AG04450 (cell line): Measurements from ENCODE around the gene CNMD. TPM values are rescaled to one million over a fixed set of nuclear protein-coding genes. Genes with fewer than 3 reads are reported as not detected.
"Not testable (repeated sequence)": the region's sequence is repeated elsewhere in the genome, so short reads cannot be mapped to it uniquely, and the experiment has no call there.

ENCODE experiments used
- CTCF ChIA-PET: fragments of 300-600, 350-600 bp; formaldehyde crosslinking; extraction: SDS; loops from one replicate; lab custom pipeline; 2022; ENCODE audit warnings: antibody characterized with exemption, inconsistent platforms; lab: Charles Lee
- POLR2A ChIA-PET: fragments of 350-600 bp; formaldehyde crosslinking; extraction: SDS; loops from one replicate; lab custom pipeline; 2021; ENCODE audit warnings: antibody characterized with exemption, inconsistent platforms; lab: Yijun Ruan, JAX
- DNase-seq: peaks from one replicate; pipeline ENCODE4 v3.0.0-alpha.2; 2011; ENCODE audit warnings: low read depth, low spot score
- H3K27ac ChIP-seq: one replicate; pipeline ENCODE4 v1.5.1; 2012; ENCODE audit warnings: low read depth, low read length, control low read depth
- H3K27me3 ChIP-seq: one replicate; pipeline ENCODE4 v1.6.0; 2012; ENCODE audit warnings: low read length; ENCODE audit not compliant: control insufficient read depth, insufficient read depth
- H3K4me3 ChIP-seq: 2 replicates; pipeline ENCODE4 v1.5.1; 2011; ENCODE audit warnings: mild to moderate bottlenecking, low read depth, low read length, control low read depth
- H3K9me3 ChIP-seq: 2 replicates; pipeline ENCODE4 v1.5.1; 2012; ENCODE audit warnings: low read length; ENCODE audit not compliant: control insufficient read depth, insufficient read depth
- CTCF ChIP-seq: IDR thresholded peaks from 2 replicates; pipeline ENCODE4 v1.5.1; 2011; ENCODE audit warnings: low read depth, low read length, control low read depth, inconsistent platforms
- polyA plus RNA-seq: library from polyadenylated mRNA; depleted of rRNA; stranded (reverse); fragments of >200 nt; gene quantifications from 2 replicates; pipeline ENCODE4 v1.2.3, GENCODE V29; 2011

The CNMD gene
- polyA plus RNA-seq, 1 experiment: not detected

GRCh38 chr13:52726258-52726657 is 13.4 kb downstream of the CNMD start:
- H3K4me3 ChIP-seq: no peak overlapping the region
- no peak overlapping the region for H3K27ac ChIP-seq
- DNase-seq: no peak
- ChIA-PET CTCF (no interaction called here), POLR2A (no interaction called here)
- H3K9me3 ChIP-seq: no peaks in the 10 kb centered on the region
- no peaks in the 10 kb centered on the region for H3K27me3 ChIP-seq
- TF ChIP-seq CTCF: no peak

- H3K9me3 ChIP-seq: no peaks in the 10 kb centered on the region
- H3K4me3 ChIP-seq: no peak overlapping the region
- TF ChIP-seq CTCF: no peak
- POLR2A ChIA-PET: no interaction called here
- CTCF ChIA-PET: no interaction called here
- DNase-seq: no peak
- H3K27ac ChIP-seq: no peak overlapping the region
- no peaks in the 10 kb centered on the region for H3K27me3 ChIP-seq
Observed at GRCh38 chr13:52725302-52725701, 14.3 kb downstream of the CNMD start.

- no peak overlapping the region for H3K27ac ChIP-seq
- POLR2A ChIA-PET: no interaction called here
- DNase-seq: no peak
- H3K9me3 ChIP-seq: no peaks in the 10 kb centered on the region
- TF ChIP-seq CTCF: no peak
- no peaks in the 10 kb centered on the region for H3K27me3 ChIP-seq
- H3K4me3 ChIP-seq: no peak overlapping the region
- CTCF ChIA-PET: no interaction called here
Observed at GRCh38 chr13:52723181-52723580, 16.4 kb downstream of the CNMD start.

- CTCF ChIA-PET, H3K9me3 ChIP-seq, POLR2A ChIA-PET, H3K27ac ChIP-seq, H3K27me3 ChIP-seq, H3K4me3 ChIP-seq, DNase-seq: not testable (repeated sequence)
Observed at GRCh38 chr13:52721356-52721755, 18.3 kb downstream of the CNMD start.

- H3K9me3 ChIP-seq, POLR2A ChIA-PET, DNase-seq, H3K27ac ChIP-seq, H3K4me3 ChIP-seq, CTCF ChIA-PET, H3K27me3 ChIP-seq: not testable (repeated sequence)
Observed at GRCh38 chr13:52720904-52721303, 18.7 kb downstream of the CNMD start.

GRCh38 chr13:52713894-52714293 is 25.7 kb downstream of the CNMD start:
- Histone ChIP-seq H3K9me3 (no peaks in the 10 kb centered on the region), H3K27me3 (peaks cover 8% of the 10 kb centered on the region), H3K27ac (no peak overlapping the region), H3K4me3 (no peak overlapping the region)
- TF ChIP-seq CTCF: no peak
- no peak for DNase-seq
- POLR2A ChIA-PET: no interaction called here
- CTCF ChIA-PET: no interaction called here
